Neuron (in vitro differentiated cells): ENCODE measurements around the gene KRT37.
"Not testable (repeated sequence)": the region's sequence is repeated elsewhere in the genome, so short reads cannot be mapped to it uniquely, and the experiment has no call there.

Source experiments
- H2AFZ ChIP-seq: one replicate; pipeline ENCODE4 v1.6.1; 2013; ENCODE audit warnings: low read depth, mild to moderate bottlenecking, inconsistent platforms, low read length, moderate library complexity
- H3K27me3 ChIP-seq: one replicate; pipeline ENCODE4 v1.6.1; 2013; ENCODE audit warnings: low read length; ENCODE audit not compliant: insufficient read depth
- H3K36me3 ChIP-seq: one replicate; pipeline ENCODE4 v1.6.1; 2013; ENCODE audit warnings: low read length; ENCODE audit not compliant: insufficient read depth
- H3K4me1 ChIP-seq: one replicate; pipeline ENCODE4 v1.6.1; 2013; ENCODE audit warnings: low read length; ENCODE audit not compliant: insufficient read depth
- H3K4me3 ChIP-seq: 2 replicates; pipeline ENCODE4 v1.5.1; 2013; ENCODE audit warnings: mild to moderate bottlenecking, low read length, moderate library complexity
- H3K9me3 ChIP-seq: one replicate; pipeline ENCODE4 v1.6.1; 2013; ENCODE audit warnings: low read length

The KRT37 gene

DNA sequence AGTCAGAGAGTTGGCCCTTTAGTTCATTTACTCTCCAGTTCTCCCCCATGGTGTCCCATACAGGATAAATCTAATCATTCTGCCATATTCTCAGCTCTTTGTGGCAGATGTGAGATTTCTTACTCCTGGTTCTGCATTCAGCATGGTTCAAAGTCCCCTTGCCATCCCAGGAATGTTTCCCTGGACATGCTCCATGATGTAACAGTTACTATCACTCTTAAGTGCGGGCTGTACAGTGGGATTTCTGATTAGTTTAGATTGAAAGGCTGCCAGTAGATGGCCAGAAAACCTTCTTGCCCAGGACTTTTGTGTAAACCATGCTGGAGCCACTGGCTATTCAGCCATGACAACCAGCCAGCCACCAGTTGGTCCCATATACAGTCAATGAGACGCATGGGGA lies 10.4 kb downstream of the KRT37 start:
- Histone ChIP-seq H3K4me1 (no peaks in the 10 kb centered on the region), H3K36me3 (no peaks in the 10 kb centered on the region), H2AFZ (no peak overlapping the region), H3K4me3 (no peak overlapping the region), H3K9me3 (no peaks in the 10 kb centered on the region), H3K27me3 (no peaks in the 10 kb centered on the region)

- no peaks in the 10 kb centered on the region for H3K9me3 ChIP-seq
- no peak overlapping the region for H3K4me3 ChIP-seq
- no peaks in the 10 kb centered on the region for H3K36me3 ChIP-seq
- no peak overlapping the region for H2AFZ ChIP-seq
- H3K4me1 ChIP-seq, result no peaks in the 10 kb centered on the region
- no peaks in the 10 kb centered on the region for H3K27me3 ChIP-seq
Observed at GRCh38 chr17:41413353-41413957, 10.9 kb downstream of the KRT37 start.

DNA sequence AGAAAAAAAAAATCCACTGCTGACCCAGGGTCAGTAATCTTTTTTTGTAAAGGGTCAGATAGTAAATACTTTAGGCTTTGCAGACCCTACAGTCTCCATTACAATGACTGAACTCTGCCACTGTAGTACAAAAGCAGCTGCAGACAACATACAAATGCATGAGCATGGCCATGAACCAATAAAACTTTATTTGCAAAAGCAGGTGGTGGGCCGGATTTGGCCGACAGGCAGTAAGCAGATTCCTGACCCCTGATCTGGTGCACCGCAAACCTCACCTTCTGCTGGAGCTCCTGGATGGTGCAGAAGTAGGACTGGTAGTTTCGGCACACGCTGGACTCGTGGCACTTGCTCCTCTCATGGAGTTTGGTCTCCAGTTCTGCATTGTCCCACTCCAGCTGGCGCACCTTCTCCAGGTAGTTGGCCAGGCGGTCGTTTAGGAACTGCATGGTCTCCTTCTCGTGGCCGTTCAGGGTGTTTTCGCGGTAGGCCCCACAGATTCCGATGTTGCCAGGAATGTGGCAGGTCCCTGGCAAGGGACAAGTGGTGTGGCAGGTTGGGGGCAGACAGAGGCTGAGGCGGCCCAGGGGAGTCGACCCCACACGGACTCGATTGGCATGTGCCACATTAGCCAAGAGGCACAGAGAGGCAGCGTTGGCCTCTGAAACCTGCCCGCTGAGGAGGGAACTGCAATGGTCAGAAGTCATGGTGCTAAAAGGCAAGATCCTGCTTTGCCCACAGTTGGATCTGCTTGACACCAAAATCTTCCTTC lies 13.1 kb downstream of the KRT37 start:
- H3K9me3 ChIP-seq, result no peaks in the 10 kb centered on the region
- H3K4me3 ChIP-seq, result no peak overlapping the region
- no peaks in the 10 kb centered on the region for H3K4me1 ChIP-seq
- no peak overlapping the region for H2AFZ ChIP-seq
- no peaks in the 10 kb centered on the region for H3K27me3 ChIP-seq
- H3K36me3 ChIP-seq, result no peaks in the 10 kb centered on the region

DNA sequence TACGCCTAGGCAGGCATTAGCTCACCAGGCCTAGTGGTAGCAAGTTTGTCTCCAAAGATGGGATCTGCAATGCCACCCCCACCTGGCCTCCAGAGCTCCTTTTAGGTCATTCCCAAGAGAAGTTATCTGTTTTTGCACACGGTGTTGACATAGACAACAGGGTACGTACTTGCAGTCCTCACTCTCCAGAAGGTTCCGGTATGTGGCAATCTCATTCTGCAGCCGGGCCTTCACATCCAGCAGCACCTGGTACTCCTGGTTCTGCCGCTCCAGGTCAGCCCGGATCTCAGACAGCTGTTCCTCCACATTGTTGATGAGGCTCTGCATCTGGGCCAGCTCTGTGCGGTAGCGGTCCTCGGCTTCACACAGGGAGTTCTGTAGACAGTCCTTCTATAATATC lies 17.2 kb downstream of the KRT37 start:
- Histone ChIP-seq H3K4me3 (no peak overlapping the region), H2AFZ (no peak overlapping the region), H3K27me3 (no peaks in the 10 kb centered on the region), H3K9me3 (no peaks in the 10 kb centered on the region), H3K4me1 (no peaks in the 10 kb centered on the region), H3K36me3 (no peaks in the 10 kb centered on the region)

- Histone ChIP-seq H3K36me3 (no peaks in the 10 kb centered on the region), H3K27me3 (no peaks in the 10 kb centered on the region), H3K4me3 (no peak overlapping the region), H2AFZ (no peak overlapping the region), H3K9me3 (no peaks in the 10 kb centered on the region), H3K4me1 (no peaks in the 10 kb centered on the region)
Observed at GRCh38 chr17:41406205-41406604, 18.2 kb downstream of the KRT37 start.

DNA sequence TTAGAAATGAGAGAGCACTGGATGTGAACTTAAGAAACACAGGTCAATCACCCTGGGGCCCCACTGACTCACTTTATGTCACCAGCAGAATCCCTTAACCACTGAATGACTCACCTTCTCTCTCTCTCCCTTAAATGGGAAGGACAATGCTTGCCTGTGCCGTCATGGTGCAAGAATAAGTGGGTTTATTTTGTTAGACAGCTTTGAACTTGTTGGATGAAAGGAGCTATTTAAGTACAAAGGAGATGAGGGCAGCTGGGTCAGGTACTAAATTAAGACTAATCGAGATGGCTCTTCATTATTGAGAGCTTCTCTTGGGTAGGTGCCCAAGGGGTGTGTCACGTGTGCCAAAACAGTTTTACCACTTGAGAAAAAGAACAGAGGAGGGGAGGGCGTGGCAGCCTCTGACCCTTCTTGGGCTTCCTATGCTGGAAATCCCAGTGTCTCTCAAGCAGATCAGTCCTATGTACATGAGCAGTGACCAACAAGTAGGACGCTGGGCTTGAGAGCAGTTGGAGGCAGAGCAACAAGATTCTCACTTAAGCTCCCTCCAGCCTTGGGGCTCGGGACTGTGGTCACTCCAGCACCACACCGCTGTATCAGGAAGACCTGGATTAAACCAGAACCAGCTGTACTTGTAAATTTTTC lies 20.2 kb downstream of the KRT37 start:
- Histone ChIP-seq H3K36me3 (no peaks in the 10 kb centered on the region), H3K27me3 (no peaks in the 10 kb centered on the region), H2AFZ (no peak overlapping the region), H3K4me1 (no peaks in the 10 kb centered on the region), H3K4me3 (no peak overlapping the region), H3K9me3 (no peaks in the 10 kb centered on the region)

- Histone ChIP-seq H2AFZ (no peak overlapping the region), H3K36me3 (no peaks in the 10 kb centered on the region), H3K9me3 (no peaks in the 10 kb centered on the region), H3K4me1 (no peaks in the 10 kb centered on the region), H3K27me3 (no peaks in the 10 kb centered on the region), H3K4me3 (no peak overlapping the region)
Observed at GRCh38 chr17:41403404-41404023, 20.9 kb downstream of the KRT37 start.

- Histone ChIP-seq H3K36me3 (no peaks in the 10 kb centered on the region), H2AFZ (no peak overlapping the region), H3K4me1 (no peaks in the 10 kb centered on the region), H3K27me3 (no peaks in the 10 kb centered on the region), H3K4me3 (no peak overlapping the region), H3K9me3 (no peaks in the 10 kb centered on the region)
Observed at GRCh38 chr17:41402161-41402560, 22.2 kb downstream of the KRT37 start.

- Histone ChIP-seq H2AFZ (no peak within 1 kb of the TSS), H3K4me1 (no peaks in the 10 kb centered on the region), H3K36me3 (no peaks in the 10 kb centered on the region), H3K27me3 (no peaks in the 10 kb centered on the region), H3K9me3 (no peaks in the 10 kb centered on the region), H3K4me3 (no peak within 1 kb of the TSS)
Observed at GRCh38 chr17:41396996-41397660, 27.3 kb downstream of the KRT37 start, which contains the start of gene KRT31. Gene KRT31, minus strand, starts transcription at chr17:41397608. Its CDS starts 69 bp downstream, at chr17:41397539.

DNA sequence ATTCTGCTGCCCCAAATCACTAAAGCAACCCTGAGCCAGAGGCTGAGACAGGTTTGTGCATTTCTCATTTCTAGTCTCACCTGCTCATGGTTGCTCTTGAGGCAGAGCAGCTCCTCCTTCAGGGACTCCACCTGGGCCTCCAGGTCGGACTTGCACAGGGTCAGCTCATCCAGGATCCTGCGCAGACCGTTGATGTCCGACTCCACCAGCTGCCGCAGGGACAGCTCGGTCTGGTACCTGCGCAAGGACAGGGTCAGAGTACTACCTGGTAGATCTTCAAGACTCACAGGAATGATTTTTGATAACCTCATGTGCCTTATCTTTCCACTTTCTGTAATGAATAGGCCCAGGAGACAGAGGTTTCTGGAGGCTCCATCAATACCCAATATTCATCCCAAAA lies 28.0 kb downstream of the KRT37 start:
- no peak overlapping the region for H3K4me3 ChIP-seq

GRCh38 chr17:41395611-41396010 lies 28.8 kb downstream of the KRT37 start:
- no peak overlapping the region for H3K4me3 ChIP-seq
- H3K4me1 ChIP-seq, result no peaks in the 10 kb centered on the region
- H2AFZ ChIP-seq, result no peak overlapping the region
- H3K36me3 ChIP-seq, result no peaks in the 10 kb centered on the region
- H3K9me3 ChIP-seq, result no peaks in the 10 kb centered on the region
- no peaks in the 10 kb centered on the region for H3K27me3 ChIP-seq

More for the DNA sequence above, 28.0 kb downstream of the KRT37 start:
- no peaks in the 10 kb centered on the region for H3K9me3 ChIP-seq
- H3K4me1 ChIP-seq, result no peaks in the 10 kb centered on the region
- no peaks in the 10 kb centered on the region for H3K36me3 ChIP-seq
- H2AFZ ChIP-seq, result no peak overlapping the region
- H3K27me3 ChIP-seq, result no peaks in the 10 kb centered on the region

- not testable (repeated sequence) for H2AFZ ChIP-seq, H3K36me3 ChIP-seq, H3K9me3 ChIP-seq, H3K27me3 ChIP-seq, H3K4me3 ChIP-seq, H3K4me1 ChIP-seq
Observed at GRCh38 chr17:41395044-41395443, 29.3 kb downstream of the KRT37 start.
